Mesenchymal stem cell (in vitro differentiated cells and primary cell): ENCODE results near the gene VCP.

Experiments
- DNase-seq: peaks from one replicate; pipeline ENCODE4 v3.0.0-alpha.2; 2013
- H2AFZ ChIP-seq: one replicate; pipeline ENCODE4 v1.6.1; 2013; ENCODE audit warnings: low read depth, mild to moderate bottlenecking, control low read depth, inconsistent platforms, low read length, moderate library complexity
- H2AK5ac ChIP-seq: 2 replicates; pipeline ENCODE4 v1.6.1; 2013; ENCODE audit warnings: low read length, moderate library complexity, mild to moderate bottlenecking, inconsistent platforms; ENCODE audit not compliant: severe bottlenecking
- H2BK120ac ChIP-seq: one replicate; pipeline ENCODE4 v1.6.1; 2013; ENCODE audit warnings: low read depth, mild to moderate bottlenecking, inconsistent platforms, low read length, moderate library complexity
- H2BK12ac ChIP-seq, 2 experiments: one replicate each; pipeline ENCODE4 v1.6.1; 2013; ENCODE audit warnings: inconsistent platforms in 2 of 2, low read length in 2 of 2, mild to moderate bottlenecking in 2 of 2, moderate library complexity in 2 of 2, control low read depth in 1 of 2
- H2BK15ac ChIP-seq: one replicate; pipeline ENCODE4 v1.6.1; 2013; ENCODE audit warnings: mild to moderate bottlenecking, low read depth, inconsistent platforms; ENCODE audit not compliant: poor library complexity, severe bottlenecking
- H2BK5ac ChIP-seq: 2 replicates; pipeline ENCODE4 v1.6.1; 2013; ENCODE audit warnings: low read depth, mild to moderate bottlenecking, low read length, control low read depth, inconsistent platforms; ENCODE audit not compliant: poor library complexity, severe bottlenecking
- H3K14ac ChIP-seq, 2 experiments: one replicate each; pipeline ENCODE4 v1.6.1; 2013; ENCODE audit warnings: inconsistent platforms in 2 of 2, low read length in 2 of 2, control low read depth in 1 of 2, mild to moderate bottlenecking in 1 of 2, moderate library complexity in 1 of 2
- H3K18ac ChIP-seq, 2 experiments: one replicate each; pipeline ENCODE4 v1.6.1; 2013; ENCODE audit warnings: inconsistent platforms in 2 of 2, low read length in 2 of 2, control low read depth in 1 of 2, low read depth in 1 of 2, mild to moderate bottlenecking in 1 of 2
- H3K23ac ChIP-seq, 2 experiments: one replicate each; pipeline ENCODE4 v1.6.1; 2013; ENCODE audit warnings: inconsistent platforms in 2 of 2, low read length in 2 of 2, mild to moderate bottlenecking in 2 of 2, moderate library complexity in 2 of 2, control low read depth in 1 of 2
- H3K27ac ChIP-seq: 2 replicates; pipeline ENCODE4 v1.5.1; 2013; ENCODE audit warnings: mild to moderate bottlenecking, moderate library complexity, low read length, control low read depth, inconsistent platforms; ENCODE audit not compliant: poor library complexity, severe bottlenecking
- H3K27me3 ChIP-seq, 2 experiments: 2 replicates each; pipeline versions ENCODE4 v1.6.1 to v1.7.0; 2013; ENCODE audit warnings: low read length in 2 of 2, mild to moderate bottlenecking in 2 of 2, moderate library complexity in 2 of 2, control low read depth in 1 of 2, inconsistent platforms in 1 of 2; ENCODE audit not compliant: control insufficient read depth in 1 of 2, insufficient read depth in 1 of 2
- H3K36me3 ChIP-seq, 2 experiments: 2 replicates each; pipeline versions ENCODE4 v1.6.1 to v1.7.0; 2013; ENCODE audit warnings: low read length in 2 of 2, control low read depth in 1 of 2, inconsistent platforms in 1 of 2, low read depth in 1 of 2, mild to moderate bottlenecking in 1 of 2; ENCODE audit not compliant: insufficient read depth in 2 of 2, control insufficient read depth in 1 of 2
- H3K4ac ChIP-seq, 2 experiments: one replicate each; pipeline ENCODE4 v1.6.1; 2013; ENCODE audit warnings: inconsistent platforms in 2 of 2, low read length in 2 of 2, mild to moderate bottlenecking in 2 of 2, moderate library complexity in 2 of 2, control low read depth in 1 of 2, low read depth in 1 of 2
- H3K4me1 ChIP-seq: 2 replicates; pipeline ENCODE4 v1.6.1; 2013; ENCODE audit warnings: low read depth, low read length, control low read depth; ENCODE audit not compliant: control insufficient read depth, insufficient read depth
- H3K4me2 ChIP-seq: 2 replicates; pipeline ENCODE4 v1.6.1; 2013; ENCODE audit warnings: low read length, mild to moderate bottlenecking, inconsistent platforms; ENCODE audit not compliant: poor library complexity, severe bottlenecking
- H3K4me3 ChIP-seq, 2 experiments: 2 replicates each; pipeline versions ENCODE4 v1.5.1 to v1.7.0; 2013; ENCODE audit warnings: low read length in 2 of 2, mild to moderate bottlenecking in 2 of 2, control low read depth in 1 of 2, low read depth in 1 of 2; ENCODE audit not compliant: insufficient read depth in 1 of 2
- H3K79me1 ChIP-seq: replicated peaks from 2 replicates; pipeline ENCODE4 v1.6.1; 2013; ENCODE audit warnings: mild to moderate bottlenecking, control low read depth, low read length, inconsistent platforms; ENCODE audit not compliant: poor library complexity, severe bottlenecking
- H3K9ac ChIP-seq: 2 replicates; pipeline ENCODE4 v1.7.0; 2013; ENCODE audit warnings: mild to moderate bottlenecking, low read length, moderate library complexity
- H3K9me3 ChIP-seq: 2 replicates; pipeline ENCODE4 v1.7.0; 2013; ENCODE audit warnings: mild to moderate bottlenecking, low read length; ENCODE audit not compliant: control insufficient read depth
- H4K8ac ChIP-seq: one replicate; pipeline ENCODE4 v1.6.1; 2013; ENCODE audit warnings: inconsistent platforms, mild to moderate bottlenecking, low read length, moderate library complexity
- H4K91ac ChIP-seq: one replicate; pipeline ENCODE4 v1.6.1; 2013; ENCODE audit warnings: mild to moderate bottlenecking, low read length, inconsistent platforms
- WGBS: methylation state at CpG from one replicate; pipeline ENCODE4 v1.1.7; 2013; ENCODE audit warnings: mixed read lengths; 5-methylcytosine and 5-hydroxymethylcytosine counted together

VCP gene

GRCh38 chr9:35112257-35113020, 40.0 kb upstream of the VCP start:
- H3K79me1 ChIP-seq = peaks cover 22% of the 10 kb centered on the region
- WGBS = 90% methylated on average over 2 of the region's 3 CpGs
- peak overlapping the region; percentile 87 for H2BK120ac ChIP-seq
- peaks cover 18 to 22% of the 10 kb centered on the region in 2 experiments for H3K36me3 ChIP-seq
- no peak overlapping the region for H3K23ac ChIP-seq
- H3K4me3 ChIP-seq = peak overlapping the region in 1 of 2 experiments; percentile 81
- H4K91ac ChIP-seq = no peak overlapping the region
- peak overlapping the region; percentile 21 to 75 for H2BK12ac ChIP-seq
- peak overlapping the region; percentile 67 for H3K4me2 ChIP-seq
- H2AK5ac ChIP-seq = peak overlapping the region; percentile 93
- H2BK15ac ChIP-seq = no peak overlapping the region
- H3K9ac ChIP-seq = peak overlapping the region; percentile 99
- no peak overlapping the region for H2AFZ ChIP-seq
- H2BK5ac ChIP-seq = peak overlapping the region; percentile 86
- H4K8ac ChIP-seq = no peak overlapping the region
- peak overlapping the region; percentile 68 to 73 for H3K18ac ChIP-seq
- no peaks in the 10 kb centered on the region for H3K27me3 ChIP-seq
- peak overlapping the region in 1 of 2 experiments; percentile 74 for H3K4ac ChIP-seq
- peak overlapping the region; percentile 86 for H3K27ac ChIP-seq
- no peaks in the 10 kb centered on the region for H3K9me3 ChIP-seq
- H3K14ac ChIP-seq = no peak overlapping the region
- DNase-seq = peak; percentile 68
- H3K4me1 ChIP-seq = peaks cover 37% of the 10 kb centered on the region

DNA sequence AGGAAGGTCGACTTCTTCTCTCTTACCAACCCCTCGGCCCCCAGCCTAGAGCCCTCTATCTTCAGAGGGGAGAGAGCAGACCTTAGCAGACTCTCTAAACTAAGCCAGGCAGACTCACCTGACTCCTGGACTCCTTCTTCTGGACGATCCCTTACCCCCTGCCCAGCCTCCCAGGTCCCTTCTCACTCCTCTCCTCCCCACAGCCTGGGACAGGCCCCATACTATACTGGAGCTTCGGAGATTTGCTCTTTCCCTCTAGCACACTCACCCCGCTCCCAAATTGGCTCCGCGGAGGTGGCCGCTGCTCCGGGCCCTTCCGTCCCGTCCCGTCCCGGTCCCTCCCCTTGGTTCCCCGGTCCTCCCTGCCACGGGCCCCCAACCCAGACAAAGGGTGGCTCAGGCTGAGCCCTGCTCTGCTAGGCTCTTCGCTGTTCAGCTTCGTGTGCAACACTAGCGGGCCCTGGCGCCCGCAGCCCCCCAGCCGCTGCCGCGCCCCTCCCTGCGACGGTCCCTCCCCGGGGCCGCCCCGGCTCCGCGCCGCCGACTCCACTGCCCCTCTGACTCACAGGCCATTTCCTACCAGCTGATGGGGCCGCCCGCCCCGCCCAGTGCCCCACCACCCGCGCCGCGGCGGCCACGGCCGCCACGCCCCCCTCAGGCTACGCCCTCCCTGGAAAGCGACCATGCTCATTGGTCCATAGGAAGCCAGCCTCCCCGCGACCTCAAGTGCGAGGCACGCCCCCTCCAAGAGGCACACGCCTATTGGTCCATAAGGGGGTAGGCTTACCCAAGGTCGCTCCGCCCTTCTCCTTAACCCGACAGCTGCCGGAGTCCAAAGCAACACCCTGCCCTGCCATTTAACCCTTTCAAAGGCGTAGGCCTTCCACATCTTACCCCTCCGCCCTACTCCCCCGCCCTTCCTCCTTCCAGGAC, 38.8 kb upstream of the VCP start:
- Histone ChIP-seq H3K27me3 (no peaks in the 10 kb centered on the region), H3K9ac (peak overlapping the region; percentile 99), H3K4me2 (peak overlapping the region; percentile 95), H3K4me3 (peak overlapping the region; percentile 91 to 97), H2BK15ac (peak overlapping the region; percentile 81), H4K8ac (peak overlapping the region; percentile 79), H2BK120ac (peak overlapping the region; percentile 87), H3K18ac (peak overlapping the region; percentile 81 to 94), H3K9me3 (no peaks in the 10 kb centered on the region), H3K14ac (peak overlapping the region in 1 of 2 experiments; percentile 73), H3K79me1 (peaks cover 32% of the 10 kb centered on the region), H2BK5ac (peak overlapping the region; percentile 93), H2BK12ac (peak overlapping the region; percentile 51 to 91), H3K4me1 (peaks cover 32% of the 10 kb centered on the region), H3K27ac (peak overlapping the region; percentile 87), H3K36me3 (peaks cover 29 to 33% of the 10 kb centered on the region in 2 experiments), H2AK5ac (peak overlapping the region; percentile 93), H3K23ac (peak overlapping the region in 1 of 2 experiments; percentile 34), H3K4ac (peak overlapping the region; percentile 81 to 94), H2AFZ (peak overlapping the region; percentile 15), H4K91ac (peak overlapping the region; percentile 83)
- WGBS = 1% methylated on average over 57 of the region's 57 CpGs
- peak; percentile 99 for DNase-seq

GRCh38 chr9:35110327-35110761, 37.9 kb upstream of the VCP start:
- Histone ChIP-seq H3K27ac (peak overlapping the region; percentile 87), H2AK5ac (peak overlapping the region; percentile 78), H2BK120ac (no peak overlapping the region), H3K4me1 (peaks cover 32% of the 10 kb centered on the region), H3K4ac (no peak overlapping the region), H2BK15ac (no peak overlapping the region), H4K8ac (no peak overlapping the region), H3K4me2 (peak overlapping the region; percentile 95), H3K36me3 (peaks cover 39 to 42% of the 10 kb centered on the region in 2 experiments), H3K9ac (peak overlapping the region; percentile 97), H2BK12ac (peak overlapping the region in 1 of 2 experiments; percentile 32), H3K18ac (peak overlapping the region in 1 of 2 experiments; percentile 5), H3K14ac (no peak overlapping the region), H3K4me3 (peak overlapping the region; percentile 1 to 97), H2AFZ (no peak overlapping the region), H4K91ac (no peak overlapping the region), H3K9me3 (no peaks in the 10 kb centered on the region), H2BK5ac (no peak overlapping the region), H3K79me1 (peaks cover 40% of the 10 kb centered on the region), H3K27me3 (no peaks in the 10 kb centered on the region), H3K23ac (no peak overlapping the region)
- DNase-seq = peak; percentile 70
- 11% methylated on average over 2 of the region's 3 CpGs for WGBS
